Adipose tissue (tissue), 3 donors: ENCODE results near the gene CT45A10. TPM values are rescaled to one million over a fixed set of nuclear protein-coding genes. Genes with fewer than 3 reads are reported as not detected.

Experiments
- polyA plus RNA-seq, 3 donors: library from polyadenylated mRNA; stranded (reverse); fragments of 200-250 nt; gene quantifications; one replicate each; pipeline ENCODE4 v1.2.3, GENCODE V29; 2013
- donor health status: healthy with polysubstance abuse.
- donor health status: Bipolar disorder and iron deficiency.
- donor health status: healthy.

CT45A10 gene
- polyA plus RNA-seq, 3 donors: not detected

Other genes starting within 250 kb of the CT45A10 start
- not detected for gene CT45A1, start 179.8 kb downstream of the CT45A10 start, polyA plus RNA-seq
- gene CT45A3, start 125.3 kb downstream of the CT45A10 start, polyA plus RNA-seq: not detected
- not detected for gene CT45A5, start 107.9 kb downstream of the CT45A10 start, polyA plus RNA-seq
- not detected for gene CT45A6, start 90.7 kb downstream of the CT45A10 start, polyA plus RNA-seq
- not detected for gene CT45A2, start 73.4 kb downstream of the CT45A10 start, polyA plus RNA-seq
- gene CT45A7, start 56.2 kb downstream of the CT45A10 start, polyA plus RNA-seq: not detected
- not detected for gene CT45A8, start 38.9 kb downstream of the CT45A10 start, polyA plus RNA-seq
- gene CT45A9, start 21.6 kb downstream of the CT45A10 start, polyA plus RNA-seq: not detected
- not detected for gene SAGE1, start 272 bp upstream of the CT45A10 start, polyA plus RNA-seq
- 10 to 100 TPM in 2 of 3 donors, 1 to 10 TPM in 1; 6.9 to 13.7 (median 11.9) TPM for gene MMGT1, start 80.5 kb upstream of the CT45A10 start, polyA plus RNA-seq
- gene SLC9A6, start 92.0 kb upstream of the CT45A10 start, polyA plus RNA-seq: 1 to 10 TPM; 3.0 to 6.5 (median 6.0) TPM